Duodenal mucosa (tissue), 2 donors: ENCODE results near the gene LPAR1.
"Not testable (repeated sequence)": the region's sequence is repeated elsewhere in the genome, so short reads cannot be mapped to it uniquely, and the experiment has no call there.

Experiments
- H3K27ac ChIP-seq: one replicate; pipeline ENCODE4 v1.7.0; 2013; ENCODE audit warnings: low read depth, low read length
- H3K27me3 ChIP-seq, 2 donors: one replicate each; pipeline ENCODE4 v1.7.0; 2013; ENCODE audit warnings: low read length in 2 of 2, control low read depth in 1 of 2; ENCODE audit not compliant: insufficient read depth in 2 of 2, control insufficient read depth in 1 of 2
- H3K36me3 ChIP-seq, 2 donors: one replicate each; pipeline ENCODE4 v1.7.0; 2013; ENCODE audit warnings: low read length in 2 of 2, control low read depth in 1 of 2; ENCODE audit not compliant: insufficient read depth in 2 of 2, control insufficient read depth in 1 of 2
- H3K4me1 ChIP-seq, 2 donors: one replicate each; pipeline ENCODE4 v1.7.0; 2013; ENCODE audit warnings: low read length in 2 of 2, control low read depth in 1 of 2; ENCODE audit not compliant: insufficient read depth in 2 of 2, control insufficient read depth in 1 of 2
- H3K4me3 ChIP-seq, 2 donors: one replicate each; pipeline ENCODE4 v1.7.0; 2013; ENCODE audit warnings: low read length in 2 of 2, low read depth in 1 of 2
- H3K9ac ChIP-seq, 2 donors: one replicate each; pipeline ENCODE4 v1.7.0; 2013; ENCODE audit warnings: low read length in 2 of 2, low read depth in 1 of 2
- H3K9me3 ChIP-seq, 2 donors: one replicate each; pipeline ENCODE4 v1.7.0; 2013; ENCODE audit warnings: low read length in 2 of 2, control low read depth in 1 of 2; ENCODE audit not compliant: control insufficient read depth in 1 of 2

Gene LPAR1

GRCh38 chr9:110835859-110836271 lies 202.4 kb downstream of the LPAR1 start:
- H3K27ac ChIP-seq: no peak overlapping the region
- H3K36me3 ChIP-seq: no peaks in the 10 kb centered on the region
- no peaks in the 10 kb centered on the region for H3K4me1 ChIP-seq
- no peak overlapping the region for H3K9ac ChIP-seq
- H3K4me3 ChIP-seq: no peak overlapping the region
- no peaks in the 10 kb centered on the region for H3K27me3 ChIP-seq
- H3K9me3 ChIP-seq: no peaks in the 10 kb centered on the region

- no peaks in the 10 kb centered on the region for H3K27me3 ChIP-seq
- H3K36me3 ChIP-seq: no peaks in the 10 kb centered on the region
- no peak overlapping the region for H3K27ac ChIP-seq
- H3K9ac ChIP-seq: no peak overlapping the region
- no peak overlapping the region for H3K4me3 ChIP-seq
- H3K4me1 ChIP-seq: no peaks in the 10 kb centered on the region
- no peaks in the 10 kb centered on the region for H3K9me3 ChIP-seq
These were observed 202.9 kb downstream of the LPAR1 start for GRCh38 chr9:110835404-110835803.

GRCh38 chr9:110832926-110833325 lies 205.3 kb downstream of the LPAR1 start:
- Histone ChIP-seq H3K27me3 (no peaks in the 10 kb centered on the region), H3K27ac (no peak overlapping the region), H3K36me3 (no peaks in the 10 kb centered on the region), H3K9ac (no peak overlapping the region), H3K4me3 (no peak overlapping the region), H3K4me1 (no peaks in the 10 kb centered on the region), H3K9me3 (no peaks in the 10 kb centered on the region)

- H3K9ac ChIP-seq: no peak overlapping the region
- no peaks in the 10 kb centered on the region for H3K36me3 ChIP-seq
- no peak overlapping the region for H3K4me3 ChIP-seq
- H3K27ac ChIP-seq: no peak overlapping the region
- H3K4me1 ChIP-seq: no peaks in the 10 kb centered on the region
- H3K9me3 ChIP-seq: no peaks in the 10 kb centered on the region
- H3K27me3 ChIP-seq: no peaks in the 10 kb centered on the region
These were observed 207.8 kb downstream of the LPAR1 start for GRCh38 chr9:110830495-110830894.

- H3K4me1 ChIP-seq: no peaks in the 10 kb centered on the region
- H3K9me3 ChIP-seq: no peaks in the 10 kb centered on the region
- H3K4me3 ChIP-seq: no peak overlapping the region
- no peaks in the 10 kb centered on the region for H3K27me3 ChIP-seq
- H3K36me3 ChIP-seq: no peaks in the 10 kb centered on the region
- H3K27ac ChIP-seq: no peak overlapping the region
- no peak overlapping the region for H3K9ac ChIP-seq
These were observed 210.0 kb downstream of the LPAR1 start for GRCh38 chr9:110828264-110828663.

- not testable (repeated sequence) for H3K4me1 ChIP-seq, H3K27me3 ChIP-seq, H3K9me3 ChIP-seq, H3K9ac ChIP-seq, H3K27ac ChIP-seq, H3K4me3 ChIP-seq, H3K36me3 ChIP-seq
These were observed 211.9 kb downstream of the LPAR1 start for GRCh38 chr9:110826400-110826799.

- Histone ChIP-seq H3K4me3 (no peak overlapping the region), H3K27me3 (no peaks in the 10 kb centered on the region), H3K9ac (no peak overlapping the region), H3K4me1 (no peaks in the 10 kb centered on the region), H3K9me3 (no peaks in the 10 kb centered on the region), H3K27ac (no peak overlapping the region), H3K36me3 (no peaks in the 10 kb centered on the region)
These were observed 212.3 kb downstream of the LPAR1 start for GRCh38 chr9:110825950-110826349.

- not testable (repeated sequence) for H3K4me3 ChIP-seq, H3K9ac ChIP-seq, H3K27me3 ChIP-seq, H3K9me3 ChIP-seq, H3K4me1 ChIP-seq, H3K27ac ChIP-seq, H3K36me3 ChIP-seq
These were observed 213.1 kb downstream of the LPAR1 start for GRCh38 chr9:110825129-110825528.
